Hypothalamus (tissue), 51 donors: ENCODE measurements around the gene TIFAB.
"Not testable (repeated sequence)": the region's sequence is repeated elsewhere in the genome, so short reads cannot be mapped to it uniquely, and the experiment has no call there.

Experiments
- DNase-seq, 51 donors: peaks; one replicate each; lab custom pipeline; 2025; lab: John Stamatoyannopoulos, UW

The TIFAB gene

DNA sequence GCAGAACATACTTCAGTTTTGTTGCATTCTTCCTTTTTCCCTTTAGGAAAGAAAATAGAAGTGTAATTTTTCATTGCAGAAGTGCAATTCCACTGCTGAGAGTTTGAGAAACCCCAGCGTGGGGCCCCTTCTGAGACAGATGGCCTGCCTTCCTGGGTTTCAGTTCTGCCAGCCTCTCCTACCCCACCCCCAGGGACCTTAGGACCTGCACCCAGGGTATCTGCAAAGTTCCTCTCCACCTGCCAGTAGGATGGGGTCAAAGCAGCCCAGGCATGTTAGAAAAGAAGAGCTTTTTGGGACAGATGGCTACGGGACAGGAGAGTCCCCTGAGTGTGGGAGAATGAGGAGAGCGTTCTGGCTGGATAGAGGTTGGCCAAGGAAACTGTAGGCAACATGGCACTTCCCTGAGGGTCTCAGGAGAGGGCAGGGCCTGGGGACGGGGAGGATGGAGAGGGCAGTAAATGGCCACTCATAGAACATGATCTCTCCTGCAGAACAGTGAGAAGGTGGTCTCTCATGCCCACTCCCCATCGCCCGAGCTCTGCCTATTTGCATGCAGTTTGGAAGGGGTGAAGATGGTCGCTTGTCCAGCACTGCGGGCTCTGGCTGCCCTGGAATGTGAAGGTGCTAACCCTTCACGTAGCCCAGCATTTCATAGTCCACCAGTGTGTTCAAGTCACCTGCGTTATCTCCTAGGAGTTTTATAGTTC lies at the start of gene TIFAB:
Gene TIFAB (minus strand): TSS at position 31 of the 710 bp plus-strand sequence. CDS start 2,412 bp downstream, outside the sequence.
- no peak for DNase-seq

DNA sequence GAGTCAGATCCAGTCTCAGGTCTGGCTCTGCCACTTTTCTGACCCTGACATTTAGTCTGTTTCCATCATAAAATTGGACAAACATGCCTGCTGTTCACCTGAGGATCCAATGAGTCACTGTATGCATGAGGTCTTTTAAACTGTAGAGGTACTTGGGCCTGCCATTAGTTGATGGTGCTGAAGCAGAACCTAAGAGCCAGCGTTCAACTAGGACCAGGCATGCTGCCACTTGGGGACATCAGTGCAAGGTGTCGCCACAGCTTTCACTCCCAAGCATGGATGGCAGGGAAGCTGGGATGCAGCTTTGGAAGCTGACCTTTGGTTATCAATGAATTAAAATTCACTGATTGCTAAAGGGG lies 46.5 kb upstream of the TIFAB start:
- no peak for DNase-seq

GRCh38 chr5:135497971-135498636 lies 46.0 kb upstream of the TIFAB start:
- peak in 1 of 51 donors; percentile 58 for DNase-seq

DNA sequence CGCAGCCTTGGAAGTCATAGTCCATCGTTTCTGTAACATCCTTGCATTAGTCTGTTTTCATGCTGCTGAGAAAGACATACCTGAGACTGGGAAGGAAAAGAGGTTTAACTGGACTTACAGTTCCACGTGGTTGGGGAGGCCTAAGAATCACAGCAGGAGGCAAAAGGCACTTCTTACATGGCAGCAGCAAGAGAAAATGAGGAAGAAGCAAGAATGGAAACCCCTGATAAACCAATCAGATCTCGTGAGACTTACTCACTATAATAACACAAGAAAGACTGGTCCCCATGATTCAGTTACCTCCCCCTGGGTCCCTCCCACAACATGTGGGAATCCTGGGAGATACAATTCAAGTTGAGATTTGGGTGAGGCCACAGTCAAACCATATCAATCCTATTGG lies 43.4 kb upstream of the TIFAB start:
- not testable (repeated sequence) for DNase-seq

- DNase-seq: no peak
These were observed 42.0 kb upstream of the TIFAB start for GRCh38 chr5:135494196-135494595.

- DNase-seq: peak in 5 of 51 donors; percentile 20 to 58 (median 28)
These were observed 41.4 kb upstream of the TIFAB start for GRCh38 chr5:135493406-135494180.

GRCh38 chr5:135492319-135492626 lies 40.1 kb upstream of the TIFAB start:
- no peak for DNase-seq

- DNase-seq: no peak
These were observed 39.6 kb upstream of the TIFAB start for GRCh38 chr5:135491552-135492318.

GRCh38 chr5:135491038-135491551 lies 38.9 kb upstream of the TIFAB start:
- DNase-seq: no peak

DNA sequence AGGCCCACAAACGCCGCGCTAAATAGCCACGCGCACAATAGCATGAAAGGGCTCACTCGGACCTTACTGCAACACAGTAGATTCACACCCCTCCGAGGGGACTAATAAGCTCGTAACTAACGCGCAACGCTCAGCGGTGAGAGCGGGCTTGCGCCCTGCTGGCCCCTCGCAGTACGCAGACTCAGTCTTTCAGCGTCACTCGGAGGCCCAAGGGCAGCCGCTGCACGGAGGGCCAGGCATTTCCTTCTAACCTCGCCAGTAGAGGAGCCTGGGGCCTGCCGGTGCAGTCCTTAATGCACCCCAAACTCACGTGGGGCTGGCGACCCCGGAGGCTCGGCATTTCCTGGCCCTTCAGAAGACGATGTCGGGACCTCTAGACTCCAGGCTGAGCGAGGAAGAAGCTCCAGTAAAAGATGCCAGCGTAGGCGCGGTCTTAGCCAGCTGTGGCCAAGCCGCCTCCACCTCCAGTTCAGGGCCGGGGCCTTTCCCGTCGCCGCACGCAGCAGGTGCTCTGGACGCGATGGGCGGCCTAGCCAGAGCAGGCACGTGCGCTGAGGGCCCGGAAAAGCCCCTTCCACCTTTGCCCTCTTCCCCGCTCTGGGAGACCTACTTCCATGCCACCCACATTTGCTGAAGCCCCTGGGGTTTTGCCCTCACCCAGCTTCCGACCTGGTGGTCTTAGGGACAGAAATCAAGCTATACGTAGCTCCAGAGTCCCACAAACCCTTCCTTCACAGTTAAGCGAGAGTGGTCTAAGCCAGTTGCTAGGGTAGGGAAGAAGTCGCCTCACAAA lies 38.3 kb upstream of the TIFAB start:
- no peak for DNase-seq

GRCh38 chr5:135489466-135490244 lies 37.5 kb upstream of the TIFAB start:
- no peak for DNase-seq

GRCh38 chr5:135488727-135489465 lies 36.7 kb upstream of the TIFAB start:
- DNase-seq: peak in 36 of 51 donors; percentile 8 to 67 (median 38)

DNA sequence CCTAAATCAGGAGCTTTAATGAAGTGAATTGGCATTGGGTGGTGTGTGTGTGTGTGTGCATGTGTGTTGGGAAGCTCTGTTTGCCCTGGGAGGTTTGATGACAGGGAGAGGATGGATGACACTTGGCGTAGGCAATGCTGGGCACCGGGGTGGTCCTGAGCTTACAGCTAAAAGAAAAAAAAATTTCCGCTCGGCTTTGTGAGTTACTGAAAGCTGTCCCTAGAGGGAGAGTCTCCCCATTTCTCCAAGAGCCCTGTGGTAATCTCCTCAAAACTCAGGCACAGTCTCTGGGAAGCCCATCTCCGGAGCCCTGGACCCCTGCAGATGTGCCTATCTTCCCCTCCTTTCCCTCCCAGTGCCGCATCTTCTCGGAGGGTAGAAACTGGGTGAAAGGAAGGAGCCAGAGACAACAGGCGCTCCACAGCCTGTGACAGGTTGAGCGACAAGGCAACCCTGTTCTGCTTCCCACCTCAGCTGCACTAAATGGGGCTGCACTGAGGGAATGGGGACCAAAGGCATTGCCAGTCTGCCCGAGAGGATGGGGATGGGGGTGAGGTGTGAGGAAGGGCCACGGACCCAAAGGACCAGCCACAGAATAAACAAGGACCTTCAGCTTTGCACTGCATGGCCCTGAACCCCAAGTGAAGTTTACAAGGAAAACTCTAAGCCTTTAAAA lies 35.8 kb upstream of the TIFAB start:
- no peak for DNase-seq

DNA sequence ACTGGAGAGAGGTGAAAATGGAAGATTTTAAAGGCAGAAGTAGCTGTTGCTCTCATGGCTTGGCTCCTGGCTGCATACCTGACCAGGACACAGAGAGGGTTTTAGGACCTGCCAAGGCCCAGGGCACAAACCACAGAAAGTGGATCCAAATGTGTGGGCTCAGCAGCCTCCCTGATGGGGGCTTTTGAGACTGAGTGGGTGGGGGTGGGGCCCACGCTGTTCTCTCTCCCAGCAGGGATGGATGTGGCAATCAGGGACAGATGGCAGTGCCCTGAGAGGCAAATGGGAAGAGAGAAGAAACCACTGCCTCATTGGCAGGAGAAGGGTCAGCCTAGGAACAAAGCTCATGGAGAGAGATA lies 34.9 kb upstream of the TIFAB start:
- no peak for DNase-seq

GRCh38 chr5:135486131-135487036 lies 34.2 kb upstream of the TIFAB start:
- DNase-seq: no peak

DNA sequence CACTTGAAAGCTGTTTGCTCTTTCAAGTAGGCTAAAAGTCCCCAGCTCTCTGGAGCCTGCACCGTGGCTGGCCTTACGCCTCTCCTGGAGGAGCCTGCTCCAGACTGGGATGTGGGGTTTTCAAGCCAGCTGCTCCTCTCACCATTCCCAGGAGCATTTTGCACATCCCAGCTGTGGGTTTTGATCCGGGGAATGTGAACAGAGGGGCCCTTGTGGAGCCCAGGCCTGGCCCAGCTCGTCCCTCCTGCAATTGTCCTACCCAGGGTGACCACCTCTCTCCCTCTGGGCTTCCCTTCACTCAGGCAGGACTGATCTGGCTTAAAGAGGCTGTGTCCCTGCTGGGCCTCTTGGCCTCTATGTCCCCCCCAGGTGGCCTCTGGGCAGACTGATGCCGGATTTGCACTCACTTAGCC lies 32.5 kb upstream of the TIFAB start:
- no peak for DNase-seq

GRCh38 chr5:135483254-135483653 lies 31.1 kb upstream of the TIFAB start:
- no peak for DNase-seq
